Karpas-422 (cell line): Measurements from ENCODE around the gene KCNQ1. TPM values are rescaled to one million over a fixed set of nuclear protein-coding genes. Genes with fewer than 3 reads are reported as not detected.

ENCODE experiments used
- DNase-seq: peaks from one replicate; pipeline ENCODE4 v3.0.0-alpha.2; 2015
- H2AFZ ChIP-seq: fragments of 200-600 bp; sonication (generic); 2 replicates; pipeline ENCODE4 v1.6.1; 2014; ENCODE audit warnings: antibody characterized with exemption, low read length, mixed read lengths
- H3K27ac ChIP-seq: fragments of 200-600 bp; sonication (generic); 2 replicates; pipeline ENCODE4 v1.5.1; 2014; ENCODE audit warnings: mild to moderate bottlenecking, low read length, moderate library complexity
- H3K27me3 ChIP-seq: fragments of 200-600 bp; sonication (generic); 2 replicates; pipeline ENCODE4 v1.6.1; 2014; ENCODE audit warnings: low read length, mixed read lengths
- H3K36me3 ChIP-seq: fragments of 200-600 bp; sonication (generic); 2 replicates; pipeline ENCODE4 v1.6.1; 2014; ENCODE audit warnings: low read length, mixed read lengths; ENCODE audit not compliant: insufficient read depth
- H3K4me1 ChIP-seq: fragments of 200-600 bp; sonication (generic); 2 replicates; pipeline ENCODE4 v1.6.1; 2014; ENCODE audit warnings: mild to moderate bottlenecking, low read length, mixed read lengths
- H3K4me2 ChIP-seq: fragments of 200-600 bp; sonication (generic); 2 replicates; pipeline ENCODE4 v1.6.1; 2014; ENCODE audit warnings: low read length, low read depth, mild to moderate bottlenecking; ENCODE audit not compliant: poor library complexity, severe bottlenecking
- H3K4me3 ChIP-seq: fragments of 200-600 bp; sonication (generic); 2 replicates; pipeline ENCODE4 v1.5.1; 2014; ENCODE audit warnings: mild to moderate bottlenecking, antibody characterized with exemption, low read length, mixed read lengths
- H3K79me2 ChIP-seq: fragments of 200-600 bp; sonication (generic); 2 replicates; pipeline ENCODE4 v1.6.1; 2014; ENCODE audit warnings: mild to moderate bottlenecking, low read length, mixed read lengths
- H3K9ac ChIP-seq: fragments of 200-600 bp; sonication (generic); 2 replicates; pipeline ENCODE4 v1.6.0; 2014; ENCODE audit warnings: low read length
- H3K9me2 ChIP-seq: fragments of 200-600 bp; sonication (generic), shearing (Covaris generic); replicated peaks from 2 replicates; pipeline ENCODE4 v1.6.0; 2014; ENCODE audit warnings: mild to moderate bottlenecking, low read length, moderate library complexity; ENCODE audit not compliant: insufficient read depth
- H3K9me3 ChIP-seq: fragments of 300-700, 200-600 bp; sonication (generic); 2 replicates; pipeline ENCODE4 v1.6.1; 2014; ENCODE audit warnings: low read length, mixed read lengths
- H4K20me1 ChIP-seq: fragments of 200-600 bp; sonication (generic); 2 replicates; pipeline ENCODE4 v1.6.1; 2014; ENCODE audit warnings: mild to moderate bottlenecking, antibody characterized with exemption, low read length, low read depth; ENCODE audit not compliant: insufficient read depth
- total RNA-seq: library from RNA; depleted of rRNA; stranded (reverse); fragments of >200 nt; shearing (Covaris generic); gene quantifications from 2 replicates; pipeline ENCODE4 v1.2.3, GENCODE V29; 2014; ENCODE audit warnings: low replicate concordance

KCNQ1 gene
- total RNA-seq, 1 experiment from 2014 or later: not detected

- Histone ChIP-seq H3K9me3 (no peaks in the 10 kb centered on the region), H3K9me2 (no peaks in the 10 kb centered on the region), H4K20me1 (no peaks in the 10 kb centered on the region), H3K4me1 (peaks cover 32% of the 10 kb centered on the region), H3K79me2 (no peaks in the 10 kb centered on the region), H2AFZ (peak overlapping the region; percentile 94; the same call in 1 of the 2 replicates), H3K36me3 (no peaks in the 10 kb centered on the region), H3K9ac (peak overlapping the region; percentile 62), H3K4me2 (peak overlapping the region; percentile 71), H3K4me3 (peak overlapping the region; percentile 55), H3K27ac (peak overlapping the region; percentile 50; the same call in 1 of the 2 replicates), H3K27me3 (no peaks in the 10 kb centered on the region)
- no peak for DNase-seq
Measured at GRCh38 chr11:2445746-2446551, 1.1 kb downstream of the KCNQ1 start.

DNA sequence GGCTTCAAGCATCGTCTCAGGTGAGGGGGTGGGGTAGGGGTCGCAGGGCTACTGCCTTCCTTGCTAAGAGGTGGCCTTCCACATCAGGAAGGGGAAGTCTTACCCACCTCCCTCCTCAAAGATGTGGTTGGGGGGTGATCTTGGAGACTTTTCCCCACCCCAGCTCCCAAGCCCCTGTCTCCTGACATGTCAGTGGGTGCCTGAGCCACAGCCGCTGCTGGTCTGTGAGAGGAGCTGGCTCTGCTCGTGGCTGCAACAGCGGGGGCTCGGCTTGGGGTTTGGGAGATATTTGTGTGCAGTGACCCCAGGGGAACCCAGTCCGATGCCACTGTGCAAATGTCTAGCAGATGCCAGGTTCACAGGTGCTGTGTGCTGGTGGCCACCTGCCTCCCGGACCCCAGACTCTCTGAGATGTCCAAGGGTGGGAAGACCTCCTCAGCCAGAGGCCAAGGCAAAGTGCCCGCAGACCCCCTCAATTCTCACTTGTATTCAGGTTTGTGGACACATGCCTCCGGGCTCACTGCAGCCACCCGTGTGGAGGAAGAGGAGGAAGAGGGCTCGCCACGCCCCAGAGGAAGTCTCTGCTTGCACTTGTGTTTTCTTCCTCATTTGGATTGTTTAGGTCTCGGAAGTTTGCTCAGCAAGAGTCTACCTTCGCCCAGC is 1.9 kb downstream of the KCNQ1 start:
- Histone ChIP-seq H3K9me3 (no peaks in the 10 kb centered on the region), H4K20me1 (no peaks in the 10 kb centered on the region), H3K27me3 (no peaks in the 10 kb centered on the region), H3K36me3 (no peaks in the 10 kb centered on the region), H2AFZ (peak overlapping the region; percentile 94), H3K4me1 (peaks cover 32% of the 10 kb centered on the region), H3K9me2 (no peaks in the 10 kb centered on the region), H3K79me2 (no peaks in the 10 kb centered on the region), H3K9ac (peak overlapping the region; percentile 62), H3K4me3 (peak overlapping the region; percentile 55), H3K4me2 (peak overlapping the region; percentile 71), H3K27ac (peak overlapping the region; percentile 50; the same call in 1 of the 2 replicates)
- DNase-seq: peak; percentile 75

- H2AFZ ChIP-seq: peak overlapping the region; percentile 94
- H3K4me2 ChIP-seq: peak overlapping the region; percentile 71
- H3K9ac ChIP-seq: peak overlapping the region; percentile 62
- H3K9me2 ChIP-seq: no peaks in the 10 kb centered on the region
- no peaks in the 10 kb centered on the region for H4K20me1 ChIP-seq
- H3K9me3 ChIP-seq: no peaks in the 10 kb centered on the region
- H3K27ac ChIP-seq: peak overlapping the region; percentile 50; the same call in 1 of the 2 replicates
- H3K4me3 ChIP-seq: peak overlapping the region; percentile 55; the same call in 1 of the 2 replicates
- DNase-seq: no peak
- H3K36me3 ChIP-seq: no peaks in the 10 kb centered on the region
- H3K27me3 ChIP-seq: no peaks in the 10 kb centered on the region
- H3K4me1 ChIP-seq: peaks cover 32% of the 10 kb centered on the region
- H3K79me2 ChIP-seq: no peaks in the 10 kb centered on the region
Measured at GRCh38 chr11:2447253-2447950, 2.6 kb downstream of the KCNQ1 start.

DNA sequence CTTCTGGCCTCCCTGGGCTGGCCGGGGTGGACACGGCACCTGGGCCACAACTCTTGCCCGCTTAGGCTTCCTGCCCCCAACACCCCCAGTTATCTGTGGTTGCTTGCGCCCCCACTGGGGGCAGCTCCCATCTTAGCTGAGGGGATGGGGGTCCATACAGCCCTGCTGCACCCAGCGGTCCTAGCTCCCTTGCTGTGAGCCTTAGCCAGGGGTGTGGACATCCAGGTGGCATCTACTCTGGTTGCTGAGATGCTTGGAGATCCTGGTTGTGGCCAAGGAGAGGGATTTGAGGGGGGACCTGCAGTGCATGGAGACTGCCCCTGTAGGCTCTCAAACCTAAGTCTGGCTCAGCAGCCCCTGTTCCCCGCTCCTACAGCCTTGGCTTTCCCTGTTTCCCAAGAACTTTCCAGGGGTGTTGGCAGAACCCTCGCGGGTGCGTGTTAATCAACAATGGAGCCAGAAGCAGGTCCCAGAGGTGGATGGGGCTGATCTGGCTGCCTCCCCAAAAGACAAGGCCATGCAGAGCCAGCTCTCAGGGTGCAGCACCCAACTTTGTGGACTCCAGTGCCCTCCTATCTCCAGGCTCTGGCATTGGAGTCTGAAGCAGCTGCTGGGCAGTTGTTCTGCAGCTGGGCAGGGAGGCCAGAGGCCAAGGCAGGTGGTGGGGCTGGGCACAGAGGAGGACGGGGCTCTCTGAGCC is 3.3 kb downstream of the KCNQ1 start:
- DNase-seq: no peak
- no peak overlapping the region for H3K4me2 ChIP-seq
- H3K4me1 ChIP-seq: peaks cover 25% of the 10 kb centered on the region
- no peaks in the 10 kb centered on the region for H3K27me3 ChIP-seq
- H3K27ac ChIP-seq: no peak overlapping the region
- H3K4me3 ChIP-seq: no peak overlapping the region
- no peak overlapping the region for H3K9ac ChIP-seq
- no peaks in the 10 kb centered on the region for H3K9me3 ChIP-seq
- no peak overlapping the region for H2AFZ ChIP-seq
- no peaks in the 10 kb centered on the region for H4K20me1 ChIP-seq
- H3K79me2 ChIP-seq: no peaks in the 10 kb centered on the region
- no peaks in the 10 kb centered on the region for H3K36me3 ChIP-seq
- no peaks in the 10 kb centered on the region for H3K9me2 ChIP-seq

GRCh38 chr11:2448661-2449547 is 4.1 kb downstream of the KCNQ1 start:
- no peak overlapping the region for H3K4me3 ChIP-seq
- no peaks in the 10 kb centered on the region for H3K9me2 ChIP-seq
- no peak for DNase-seq
- H3K9ac ChIP-seq: no peak overlapping the region
- no peaks in the 10 kb centered on the region for H3K36me3 ChIP-seq
- no peaks in the 10 kb centered on the region for H3K9me3 ChIP-seq
- no peak overlapping the region for H2AFZ ChIP-seq
- H3K79me2 ChIP-seq: no peaks in the 10 kb centered on the region
- peaks cover 23% of the 10 kb centered on the region for H3K4me1 ChIP-seq
- no peak overlapping the region for H3K27ac ChIP-seq
- H3K27me3 ChIP-seq: no peaks in the 10 kb centered on the region
- H4K20me1 ChIP-seq: no peaks in the 10 kb centered on the region
- H3K4me2 ChIP-seq: no peak overlapping the region

- Histone ChIP-seq H3K4me1 (peaks cover 23% of the 10 kb centered on the region), H3K79me2 (no peaks in the 10 kb centered on the region), H3K27me3 (no peaks in the 10 kb centered on the region)
Measured at GRCh38 chr11:2449548-2450320, 4.9 kb downstream of the KCNQ1 start.

More at GRCh38 chr11:2449548-2450320, 4.9 kb downstream of the KCNQ1 start:
- H3K4me2 ChIP-seq: no peak overlapping the region
- H2AFZ ChIP-seq: no peak overlapping the region
- H3K9me2 ChIP-seq: no peaks in the 10 kb centered on the region
- H3K4me3 ChIP-seq: no peak overlapping the region
- no peak for DNase-seq
- H3K9ac ChIP-seq: no peak overlapping the region
- H4K20me1 ChIP-seq: no peaks in the 10 kb centered on the region
- no peaks in the 10 kb centered on the region for H3K36me3 ChIP-seq
- no peak overlapping the region for H3K27ac ChIP-seq
- H3K9me3 ChIP-seq: no peaks in the 10 kb centered on the region
